Astrocyte (in vitro differentiated cells and primary cell): ENCODE data around the gene ABCF3. TPM values are rescaled to one million over a fixed set of nuclear protein-coding genes. Genes with fewer than 3 reads are reported as not detected.

Experiments
- DNase-seq: peaks from one replicate; pipeline ENCODE4 v3.0.0-alpha.2; 2010; ENCODE audit warnings: low read depth
- FAIRE-seq: peaks from 2 replicates; lab custom pipeline; 2011; peaks lifted over from hg19 to GRCh38; lab: Jason Lieb, UNC
- H2AFZ ChIP-seq: 2 replicates; pipeline ENCODE4 v1.6.0; 2012; ENCODE audit warnings: low read depth, low read length, inconsistent platforms
- H3K27ac ChIP-seq: 2 replicates; pipeline ENCODE4 v1.5.1; 2011; ENCODE audit warnings: low read depth, low read length, inconsistent platforms
- H3K27me3 ChIP-seq: 2 replicates; pipeline ENCODE4 v1.6.0; 2011; ENCODE audit warnings: low read length, inconsistent platforms; ENCODE audit not compliant: insufficient read depth
- H3K36me3 ChIP-seq: 2 replicates; pipeline ENCODE4 v1.5.1; 2011; ENCODE audit warnings: low read length, inconsistent platforms; ENCODE audit not compliant: insufficient read depth
- H3K4me1 ChIP-seq: 2 replicates; pipeline ENCODE4 v1.5.1; 2011; ENCODE audit warnings: low read length, inconsistent platforms; ENCODE audit not compliant: insufficient read depth
- H3K4me2 ChIP-seq: 2 replicates; pipeline ENCODE4 v1.6.0; 2012; ENCODE audit warnings: low read length, inconsistent platforms
- H3K4me3 ChIP-seq: 2 replicates; pipeline ENCODE4 v1.5.1; 2011; ENCODE audit warnings: low read depth, mild to moderate bottlenecking, low read length, inconsistent platforms; ENCODE audit not compliant: insufficient read depth
- H3K79me2 ChIP-seq: 2 replicates; pipeline ENCODE4 v1.6.0; 2012; ENCODE audit warnings: mild to moderate bottlenecking, low read length, inconsistent platforms; ENCODE audit not compliant: insufficient read depth
- H3K9ac ChIP-seq: 2 replicates; pipeline ENCODE4 v1.6.0; 2012; ENCODE audit warnings: mild to moderate bottlenecking, low read length, inconsistent platforms
- H3K9me3 ChIP-seq: 2 replicates; pipeline ENCODE4 v1.5.1; 2012; ENCODE audit warnings: low read depth, mild to moderate bottlenecking, low read length, inconsistent platforms; ENCODE audit not compliant: insufficient read depth
- H4K20me1 ChIP-seq: 2 replicates; pipeline ENCODE4 v1.6.0; 2012; ENCODE audit warnings: low read length, inconsistent platforms; ENCODE audit not compliant: insufficient read depth
- H3K27ac Mint-ChIP-seq: one replicate; pipeline ENCODE4 v1.8.0; 2021; ENCODE audit warnings: mild to moderate bottlenecking, mixed read lengths; ENCODE audit not compliant: unreplicated experiment
- H3K27me3 Mint-ChIP-seq: one replicate; pipeline ENCODE4 v1.8.0; 2021; ENCODE audit warnings: low read depth, mixed read lengths; ENCODE audit not compliant: unreplicated experiment
- H3K36me3 Mint-ChIP-seq: one replicate; pipeline ENCODE4 v1.8.0; 2021; ENCODE audit warnings: low read depth, mixed read lengths; ENCODE audit not compliant: unreplicated experiment
- H3K4me1 Mint-ChIP-seq: one replicate; pipeline ENCODE4 v1.8.0; 2021; ENCODE audit warnings: low read depth, mixed read lengths; ENCODE audit not compliant: unreplicated experiment
- H3K4me3 Mint-ChIP-seq: one replicate; pipeline ENCODE4 v1.8.0; 2021; ENCODE audit warnings: mild to moderate bottlenecking, moderate library complexity, mixed read lengths; ENCODE audit not compliant: unreplicated experiment
- H3K9me3 Mint-ChIP-seq: one replicate; pipeline ENCODE4 v1.8.0; 2021; ENCODE audit warnings: mild to moderate bottlenecking, mixed read lengths; ENCODE audit not compliant: unreplicated experiment
- CTCF ChIP-seq: IDR thresholded peaks from 2 replicates; pipeline ENCODE4 v1.5.1; 2011; ENCODE audit warnings: low read depth, mild to moderate bottlenecking, inconsistent platforms, low read length, moderate library complexity; ENCODE audit not compliant: insufficient read depth
- EZH2 ChIP-seq: IDR thresholded peaks from 2 replicates; pipeline ENCODE4 v1.6.1; 2012; ENCODE audit warnings: mild to moderate bottlenecking, low read length, inconsistent platforms; ENCODE audit not compliant: insufficient read depth
- total RNA-seq: library from RNA; stranded (reverse); gene quantifications from 2 replicates; pipeline ENCODE4 v1.2.1, GENCODE V29; 2021

The ABCF3 gene
- total RNA-seq, 1 donor from 2014 or later: 70.9 TPM

GRCh38 chr3:184181596-184181995, 4.4 kb upstream of the ABCF3 start:
- peaks cover 40% of the 10 kb centered on the region for H3K4me1 ChIP-seq
- peaks cover 75% of the 10 kb centered on the region for H4K20me1 ChIP-seq
- no peak overlapping the region for H3K4me2 ChIP-seq
- DNase-seq (no peak), FAIRE-seq (no peak)
- H3K27ac ChIP-seq: no peak overlapping the region
- H3K4me3 ChIP-seq: no peak overlapping the region
- Mint-ChIP-seq H3K4me1 (peaks cover 37% of the 10 kb centered on the region), H3K27ac (peak overlapping the region; percentile 58), H3K4me3 (no peak overlapping the region), H3K9me3 (no peaks in the 10 kb centered on the region), H3K36me3 (peaks cover 31% of the 10 kb centered on the region), H3K27me3 (no peaks in the 10 kb centered on the region)
- TF ChIP-seq CTCF: no peak
- no peak for TF ChIP-seq EZH2
- no peak overlapping the region for H2AFZ ChIP-seq
- peaks cover 69% of the 10 kb centered on the region for H3K36me3 ChIP-seq
- H3K79me2 ChIP-seq: peaks cover 68% of the 10 kb centered on the region
- H3K27me3 ChIP-seq: no peaks in the 10 kb centered on the region
- no peaks in the 10 kb centered on the region for H3K9me3 ChIP-seq
- H3K9ac ChIP-seq: no peak overlapping the region

- Histone ChIP-seq H3K27ac (no peak overlapping the region), H3K79me2 (peaks cover 68% of the 10 kb centered on the region), H3K9me3 (no peaks in the 10 kb centered on the region), H3K4me1 (peaks cover 31% of the 10 kb centered on the region), H3K4me3 (no peak overlapping the region), H3K36me3 (peaks cover 58% of the 10 kb centered on the region), H4K20me1 (peaks cover 75% of the 10 kb centered on the region), H3K27me3 (no peaks in the 10 kb centered on the region), H3K9ac (no peak overlapping the region), H3K4me2 (no peak overlapping the region), H2AFZ (no peak overlapping the region)
- peaks cover 30% of the 10 kb centered on the region for H3K36me3 Mint-ChIP-seq
- no peak overlapping the region for H3K4me3 Mint-ChIP-seq
- peaks cover 29% of the 10 kb centered on the region for H3K4me1 Mint-ChIP-seq
- TF ChIP-seq CTCF (no peak), EZH2 (no peak)
- no peak for FAIRE-seq
- DNase-seq: no peak
- no peaks in the 10 kb centered on the region for H3K27me3 Mint-ChIP-seq
- no peaks in the 10 kb centered on the region for H3K9me3 Mint-ChIP-seq
- peak overlapping the region; percentile 72 for H3K27ac Mint-ChIP-seq
Observed at GRCh38 chr3:184183679-184184078, 2.3 kb upstream of the ABCF3 start.

- Histone ChIP-seq H2AFZ (no peak overlapping the region), H3K79me2 (peaks cover 68% of the 10 kb centered on the region), H3K4me1 (peaks cover 27% of the 10 kb centered on the region), H3K27ac (peak overlapping the region; percentile 81), H3K27me3 (no peaks in the 10 kb centered on the region), H4K20me1 (peaks cover 75% of the 10 kb centered on the region), H3K9ac (peak overlapping the region; percentile 75), H3K36me3 (peaks cover 53% of the 10 kb centered on the region), H3K4me2 (peak overlapping the region; percentile 97), H3K4me3 (no peak overlapping the region), H3K9me3 (no peaks in the 10 kb centered on the region)
- H3K9me3 Mint-ChIP-seq: no peaks in the 10 kb centered on the region
- peak overlapping the region; percentile 97 for H3K27ac Mint-ChIP-seq
- DNase-seq (no peak), FAIRE-seq (no peak)
- peak overlapping the region; percentile 98 for H3K4me3 Mint-ChIP-seq
- TF ChIP-seq CTCF (no peak), EZH2 (no peak)
- no peaks in the 10 kb centered on the region for H3K27me3 Mint-ChIP-seq
- peaks cover 19% of the 10 kb centered on the region for H3K4me1 Mint-ChIP-seq
- H3K36me3 Mint-ChIP-seq: peaks cover 32% of the 10 kb centered on the region
Observed at GRCh38 chr3:184184546-184185230, 1.3 kb upstream of the ABCF3 start.
